ENCODE data around the gene WHAMM.

DNA sequence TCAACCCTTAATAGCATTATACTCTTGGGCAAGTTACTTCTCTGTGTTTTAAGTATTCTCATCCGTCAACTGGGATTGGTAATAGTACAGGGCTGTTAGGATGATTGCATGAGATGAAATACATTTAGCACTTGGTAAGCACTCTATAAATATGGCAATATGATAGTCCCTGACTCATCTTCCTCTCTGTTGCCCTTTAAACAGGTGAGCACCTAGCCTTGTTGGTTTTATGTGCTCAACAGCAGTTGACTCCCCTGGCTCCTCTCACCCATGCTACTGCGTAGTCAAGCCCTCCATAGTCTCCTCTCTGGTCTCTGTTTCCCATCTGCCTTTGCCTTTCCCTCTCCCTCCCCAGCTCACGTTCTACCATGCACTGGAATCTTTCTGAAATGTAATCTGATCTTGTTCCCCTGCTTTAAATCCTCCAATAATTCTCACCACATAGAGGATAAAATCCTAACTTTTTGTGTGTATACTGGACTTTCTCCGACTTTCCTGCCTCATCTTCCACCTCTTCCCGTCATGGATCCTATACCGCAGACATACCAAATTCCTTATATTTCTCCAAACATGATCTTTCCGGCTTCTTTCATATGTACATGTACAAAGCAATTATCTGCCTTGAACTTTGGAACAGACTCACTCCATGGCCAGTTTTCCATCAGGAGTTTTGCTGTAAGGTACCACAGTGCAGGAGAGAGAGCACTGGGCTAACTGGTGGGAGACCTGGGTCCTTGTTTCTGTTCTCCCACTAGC lies 45.9 kb upstream of the WHAMM start:
- no peak for TF ChIP-seq ZFP3 (CRISPR knock-in tag; IDR thresholded peaks at IDR 0.05)
- TF ChIP-seq ESRRG (CRISPR knock-in tag; IDR thresholded peaks at IDR 0.05), result no peak
- TF ChIP-seq ARNTL (CRISPR knock-in tag; IDR thresholded peaks at IDR 0.05; ENCODE audit: borderline replicate concordance, low read depth), result no peak
- no peak for TF ChIP-seq ISL1 (CRISPR knock-in tag; IDR thresholded peaks at IDR 0.05)
- TF ChIP-seq PATZ1 (CRISPR knock-in tag; IDR thresholded peaks at IDR 0.05; ENCODE audit: borderline replicate concordance), result no peak
- TF ChIP-seq CREB5 (CRISPR knock-in tag; IDR thresholded peaks at IDR 0.05; ENCODE audit: low read depth), result no peak
- TF ChIP-seq TSHZ2 (CRISPR knock-in tag; IDR thresholded peaks at IDR 0.05), result no peak
- no peak for TF ChIP-seq OSR1 (CRISPR knock-in tag; IDR thresholded peaks at IDR 0.05)
- TF ChIP-seq ZNF70 (CRISPR knock-in tag; IDR thresholded peaks at IDR 0.05), result no peak
- TF ChIP-seq ZNF565 (CRISPR knock-in tag; conservative IDR thresholded peaks at IDR 0.05; ENCODE audit: low read depth), result no peak
- no peak for TF ChIP-seq GLIS3 (CRISPR knock-in tag; IDR thresholded peaks at IDR 0.05)
- TF ChIP-seq PPARA (CRISPR knock-in tag; IDR thresholded peaks at IDR 0.05; ENCODE audit: borderline replicate concordance), result no peak
- TF ChIP-seq POU6F1 (CRISPR knock-in tag; IDR thresholded peaks at IDR 0.05; ENCODE audit: borderline replicate concordance, low read depth), result no peak

Measured in SK-N-SH treated with all-trans-retinoic acid at 6 μM for 48 hours (cell line).